Keratinocyte (primary cell): Measurements from ENCODE around the gene RERE. TPM values are rescaled to one million over a fixed set of nuclear protein-coding genes. Genes with fewer than 3 reads are reported as not detected.
A peak's percentile ranks its signal among the peaks of the same experiment; 100 is the strongest.
"Not testable (repeated sequence)": the region's sequence is repeated elsewhere in the genome, so short reads cannot be mapped to it uniquely, and the experiment has no call there.

ENCODE experiments used
- DNase-seq: peaks from one replicate; pipeline ENCODE4 v3.0.0-alpha.2; 2011; ENCODE audit warnings: low read depth, missing footprints, low spot score
- FAIRE-seq: peaks from 2 replicates; lab custom pipeline; 2011; peaks lifted over from hg19 to GRCh38; lab: Jason Lieb, UNC
- H2AFZ ChIP-seq: 2 replicates; pipeline ENCODE4 v1.6.0; 2012; ENCODE audit warnings: low read length, control low read depth, inconsistent platforms; ENCODE audit not compliant: control insufficient read depth
- H3K27ac ChIP-seq: 2 replicates; pipeline ENCODE4 v1.5.1; 2011; ENCODE audit warnings: low read length; ENCODE audit not compliant: control insufficient read depth, insufficient read depth
- H3K27me3 ChIP-seq: 3 replicates; pipeline ENCODE4 v1.6.0; 2011; ENCODE audit warnings: low read length; ENCODE audit not compliant: control insufficient read depth, insufficient read depth; ENCODE audit errors: extremely low read depth
- H3K36me3 ChIP-seq, 2 experiments: 2 replicates in 1 of 2; 3 replicates in 1 of 2; pipeline ENCODE4 v1.5.1; 2011; ENCODE audit warnings: low read length in 2 of 2, mild to moderate bottlenecking in 1 of 2; ENCODE audit not compliant: control insufficient read depth in 2 of 2, insufficient read depth in 2 of 2; ENCODE audit errors: extremely low read depth in 1 of 2
- H3K4me1 ChIP-seq: 3 replicates; pipeline ENCODE4 v1.5.1; 2011; ENCODE audit warnings: low read length; ENCODE audit not compliant: control insufficient read depth, insufficient read depth; ENCODE audit errors: extremely low read depth
- H3K4me2 ChIP-seq: 3 replicates; pipeline ENCODE4 v1.6.0; 2011; ENCODE audit warnings: low read depth, low read length; ENCODE audit not compliant: control insufficient read depth, insufficient read depth; ENCODE audit errors: extremely low read depth
- H3K4me3 ChIP-seq, 3 experiments: fragments of 200-600 bp in 1 of 3; sonication (generic) in 1 of 3; 2 replicates in 2 of 3; 3 replicates in 1 of 3; pipeline ENCODE4 v1.5.1; 2011 to 2016; ENCODE audit warnings: low read length in 3 of 3, mild to moderate bottlenecking in 3 of 3, control low read depth in 2 of 3, inconsistent platforms in 1 of 3, low read depth in 1 of 3, mixed read lengths in 1 of 3, mixed run types in 1 of 3, moderate library complexity in 1 of 3; ENCODE audit not compliant: control insufficient read depth in 2 of 3, insufficient read depth in 2 of 3; ENCODE audit errors: extremely low read depth in 1 of 3
- H3K79me2 ChIP-seq: 2 replicates; pipeline ENCODE4 v1.6.0; 2012; ENCODE audit warnings: low read length; ENCODE audit not compliant: control insufficient read depth, insufficient read depth
- H3K9ac ChIP-seq: 3 replicates; pipeline ENCODE4 v1.6.0; 2011; ENCODE audit warnings: low read length; ENCODE audit not compliant: control insufficient read depth, insufficient read depth; ENCODE audit errors: extremely low read depth
- H3K9me1 ChIP-seq: 3 replicates; pipeline ENCODE4 v1.6.0; 2011; ENCODE audit warnings: low read length; ENCODE audit not compliant: control insufficient read depth, insufficient read depth; ENCODE audit errors: extremely low read depth
- H3K9me3 ChIP-seq: 2 replicates; pipeline ENCODE4 v1.5.1; 2012; ENCODE audit warnings: low read depth, low read length; ENCODE audit not compliant: control insufficient read depth
- H4K20me1 ChIP-seq: 3 replicates; pipeline ENCODE4 v1.6.0; 2011; ENCODE audit warnings: low read length; ENCODE audit not compliant: control insufficient read depth, insufficient read depth; ENCODE audit errors: extremely low read depth
- CTCF ChIP-seq, 3 experiments: IDR thresholded peaks in 1 of 3; conservative IDR thresholded peaks in 1 of 3; optimal IDR thresholded peaks in 1 of 3; 2 replicates in 2 of 3; 3 replicates in 1 of 3; pipeline versions ENCODE3 to v1.5.1; 2011; ENCODE audit warnings: low read length in 3 of 3, mild to moderate bottlenecking in 3 of 3, moderate library complexity in 2 of 3, control low read depth in 1 of 3, inconsistent platforms in 1 of 3; ENCODE audit not compliant: insufficient read depth in 2 of 3; ENCODE audit errors: extremely low read depth in 1 of 3
- EZH2 ChIP-seq: IDR thresholded peaks from one replicate; pipeline ENCODE4 v1.6.1; 2012; ENCODE audit warnings: inconsistent platforms, mild to moderate bottlenecking, low read length, moderate library complexity
- dilution Hi-C: fragments of 300-500 bp; cut with MboI; formaldehyde crosslinking; loops from one replicate; pipeline ENCODE4 v1.7.0; 2020; ENCODE audit warnings: low sequenced_read_pairs; ENCODE audit not compliant: extremely low pct_ligation_motif_present
- polyA plus RNA-seq, 5 experiments: library from polyadenylated mRNA; depleted of rRNA in 3 of 5; stranded (reverse) in 3 of 5; stranded (forward) in 1 of 5; unstranded in 1 of 5; fragments of >200 nt; gene quantifications; 1 replicate in 1 of 5; 2 replicates in 3 of 5; 3 replicates in 1 of 5; pipeline versions ENCODE4 v1.2.1 to v1.2.3, GENCODE V29; 2011 to 2012; ENCODE audit warnings: missing spikeins in 2 of 5, low read depth in 1 of 5, low replicate concordance in 1 of 5

Gene RERE
- polyA plus RNA-seq, 1 donor (not counting 4 experiments of a cell fraction or from before 2014, with no cell fraction given): 3.8 TPM

DNA sequence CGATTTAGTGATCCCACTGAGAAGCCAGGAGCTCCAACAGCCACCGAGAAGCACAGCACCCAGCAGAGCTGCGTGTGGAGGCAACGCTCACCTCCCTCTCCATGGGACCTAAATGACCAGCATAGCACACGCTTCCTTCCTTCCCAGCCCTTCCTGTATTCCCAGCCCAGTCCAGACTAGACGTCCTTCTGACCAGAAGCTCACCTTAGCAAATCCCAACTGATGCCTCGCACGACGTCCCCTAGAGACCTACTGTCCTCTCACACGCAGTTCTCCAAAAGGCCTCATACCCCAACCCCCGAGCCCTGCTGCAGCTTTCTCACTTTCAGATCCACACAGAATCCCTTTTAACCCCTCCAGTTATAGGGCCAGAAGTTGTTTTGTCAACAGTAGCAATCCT, 367.1 kb downstream of the RERE start:
- H3K79me2 ChIP-seq: no peaks in the 10 kb centered on the region
- no peaks in the 10 kb centered on the region for H4K20me1 ChIP-seq
- H3K4me3 ChIP-seq: no peak overlapping the region
- DNase-seq (no peak), FAIRE-seq (no peak)
- no peak overlapping the region for H2AFZ ChIP-seq
- no peaks in the 10 kb centered on the region for H3K27me3 ChIP-seq
- dilution Hi-C loops: no loop called here
- H3K4me1 ChIP-seq: peaks cover 5% of the 10 kb centered on the region
- H3K4me2 ChIP-seq: no peak overlapping the region
- no peaks in the 10 kb centered on the region for H3K9me3 ChIP-seq
- H3K9me1 ChIP-seq: no peaks in the 10 kb centered on the region
- peaks cover 0 to 6% of the 10 kb centered on the region in 2 experiments for H3K36me3 ChIP-seq
- TF ChIP-seq CTCF (optimal IDR thresholded peaks at IDR 0.05 in 1 of 3, IDR thresholded peaks at IDR 0.05 in 1 of 3, conservative IDR thresholded peaks at IDR 0.05 in 1 of 3; ENCODE audit: extremely low read depth in 1 of 3, insufficient read depth in 2 of 3, low read length in 3 of 3): no peak
- no peak for TF ChIP-seq EZH2
- H3K27ac ChIP-seq: no peak overlapping the region
- no peak overlapping the region for H3K9ac ChIP-seq

DNA sequence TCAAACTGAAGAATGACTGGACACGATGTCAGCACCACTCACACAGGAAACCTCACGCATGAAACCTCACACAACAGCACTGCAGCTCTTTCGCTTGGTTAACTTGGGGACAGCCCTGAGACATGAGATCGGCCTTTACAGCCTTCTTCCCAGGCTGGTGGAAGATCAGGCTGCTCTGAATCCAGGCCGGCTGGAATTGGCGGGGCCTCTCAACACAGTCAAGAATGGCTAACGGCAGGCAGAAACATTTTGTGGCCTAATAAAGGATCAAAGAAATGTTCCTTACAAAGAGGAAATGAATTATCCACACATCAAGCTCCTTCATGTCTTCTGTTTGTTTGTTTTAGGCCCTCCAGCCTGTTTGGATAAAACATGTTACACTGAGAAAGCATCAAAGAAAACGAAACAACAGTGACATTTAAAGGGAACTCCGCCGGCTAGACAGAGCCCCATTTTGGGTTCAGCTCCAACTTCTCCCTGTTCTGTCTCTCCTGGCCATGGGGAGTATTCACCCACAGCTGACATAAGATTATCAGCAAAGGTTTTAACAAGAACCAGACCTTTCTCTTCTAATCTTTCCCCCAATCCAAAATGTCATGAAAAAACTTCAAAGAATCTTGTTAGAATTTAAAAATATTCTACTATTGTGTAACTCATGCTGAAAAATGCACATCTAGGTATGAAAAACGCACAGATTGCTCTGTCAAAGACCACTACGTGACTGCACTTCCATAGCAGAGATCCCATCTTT, 368.4 kb downstream of the RERE start:
- TF ChIP-seq EZH2 (no peak), CTCF (optimal IDR thresholded peaks at IDR 0.05 in 1 of 3, IDR thresholded peaks at IDR 0.05 in 1 of 3, conservative IDR thresholded peaks at IDR 0.05 in 1 of 3; ENCODE audit: extremely low read depth in 1 of 3, insufficient read depth in 2 of 3, low read length in 3 of 3) (no peak)
- dilution Hi-C loops: no loop called here
- Histone ChIP-seq H3K79me2 (no peaks in the 10 kb centered on the region), H4K20me1 (no peaks in the 10 kb centered on the region), H3K4me1 (peaks cover 5% of the 10 kb centered on the region), H3K4me3 (peak overlapping the region in 1 of 3 experiments; percentile 23), H2AFZ (no peak overlapping the region), H3K4me2 (peak overlapping the region; percentile 59), H3K27me3 (no peaks in the 10 kb centered on the region), H3K27ac (peak overlapping the region; percentile 10), H3K9me1 (no peaks in the 10 kb centered on the region), H3K9me3 (no peaks in the 10 kb centered on the region), H3K36me3 (peaks cover 0 to 6% of the 10 kb centered on the region in 2 experiments), H3K9ac (peak overlapping the region; percentile 4)
- no peak for DNase-seq
- no peak for FAIRE-seq

DNA sequence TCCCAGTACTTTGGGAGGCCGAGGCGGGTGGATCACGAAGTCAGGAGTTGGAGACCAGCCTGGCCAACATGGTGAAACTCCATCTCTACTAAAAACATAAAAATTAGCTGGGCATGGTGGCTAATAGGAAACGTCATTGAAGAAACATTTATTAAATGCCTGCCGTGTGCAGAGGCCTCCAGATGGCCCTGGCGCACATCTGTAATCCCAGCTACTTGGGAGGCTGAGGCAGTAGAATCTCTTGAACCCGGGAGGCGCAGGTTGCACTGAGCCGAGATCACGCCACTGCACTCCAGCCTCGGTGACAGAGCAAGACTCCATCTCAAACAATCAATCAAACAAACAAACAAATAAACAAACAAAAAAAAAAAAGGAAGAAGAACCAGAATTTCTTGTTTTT, 368.9 kb downstream of the RERE start:
- FAIRE-seq, H3K27ac ChIP-seq, H3K4me3 ChIP-seq, H3K27me3 ChIP-seq, H3K4me2 ChIP-seq, H2AFZ ChIP-seq, H3K9me3 ChIP-seq, dilution Hi-C loops, H3K4me1 ChIP-seq, DNase-seq, H3K9ac ChIP-seq, H3K9me1 ChIP-seq, H3K79me2 ChIP-seq, H3K36me3 ChIP-seq, H4K20me1 ChIP-seq: not testable (repeated sequence)
